ENCODE measurements around the gene ZNF275. TPM values are rescaled to one million over a fixed set of nuclear protein-coding genes. Genes with fewer than 3 reads are reported as not detected.
"Not testable (repeated sequence)": the region's sequence is repeated elsewhere in the genome, so short reads cannot be mapped to it uniquely, and the experiment has no call there.

The ZNF275 gene
- total and polyA plus RNA-seq, 2 donors (not counting 1 experiment from before 2014, with no cell fraction given): 8.8 to 17.6 TPM

DNA sequence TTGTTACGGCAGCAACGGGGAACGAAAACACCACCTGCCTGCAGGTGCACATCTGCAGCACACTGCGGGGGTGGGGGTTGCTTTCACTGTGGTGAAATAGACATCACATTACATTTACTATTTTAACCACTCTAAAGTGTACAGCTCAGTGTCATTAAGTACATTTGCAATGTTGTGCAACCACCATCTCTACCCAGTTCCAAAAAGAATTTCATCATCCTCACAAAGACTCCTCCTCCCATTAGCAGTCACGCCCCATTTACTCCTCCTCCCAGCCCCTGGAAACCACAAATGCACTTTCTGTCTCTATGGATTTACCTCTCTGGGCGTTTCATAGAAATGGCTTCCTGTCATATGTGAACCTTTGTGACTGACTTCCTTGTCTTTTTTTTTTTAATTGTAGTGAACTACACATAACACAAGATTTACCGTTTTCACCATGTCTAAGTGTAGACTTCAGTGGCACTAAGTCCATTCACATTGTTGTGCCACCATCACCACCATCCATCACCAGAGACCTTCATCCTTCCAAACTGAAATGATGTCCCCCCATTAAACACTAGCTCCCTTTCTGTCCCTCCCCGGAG, 40.4 kb upstream of the ZNF275 start:
- H3K9me3 ChIP-seq (ENCODE audit: control extremely low read depth in 1 of 3, control insufficient read depth in 2 of 3, insufficient read depth in 1 of 3, low read length in 2 of 3); H3K4me3 ChIP-seq (ENCODE audit: control extremely low read depth in 1 of 5, extremely low read depth in 1 of 5, insufficient read depth in 1 of 5, low read depth in 2 of 5, low read length in 4 of 5); H3K79me2 ChIP-seq (ENCODE audit: control insufficient read depth, insufficient read depth, low read length); H3K9ac ChIP-seq (ENCODE audit: low read length); POLR2A ChIA-PET; H3K4me2 ChIP-seq (replicated peaks; ENCODE audit: low read depth, low read length, poor library complexity, severe bottlenecking); H3K36me3 ChIP-seq (replicated peaks in 1 of 2; ENCODE audit: control extremely low read depth in 1 of 2, control insufficient read depth in 1 of 2, extremely low read depth in 1 of 2, insufficient read depth in 2 of 2, low read length in 1 of 2); intact Hi-C loops (cut with micrococcal nuclease); H3K4me3 Mint-ChIP-seq; H3K27me3 ChIP-seq (replicated peaks in 1 of 4; ENCODE audit: control extremely low read depth in 1 of 4, control insufficient read depth in 3 of 4, insufficient read depth in 4 of 4, low read length in 3 of 4); H3K27ac Mint-ChIP-seq; ATAC-seq (ENCODE audit: low read depth); H2AFZ ChIP-seq (ENCODE audit: insufficient read depth, low read depth, low read length, poor library complexity, severe bottlenecking); H3K27ac ChIP-seq (ENCODE audit: low read length in 2 of 2); DNase-seq; H3K9me3 Mint-ChIP-seq (ENCODE audit: insufficient read depth); H4K20me1 ChIP-seq (ENCODE audit: control insufficient read depth, insufficient read depth, low read length, poor library complexity, severe bottlenecking); CTCF ChIA-PET; H3K4me1 ChIP-seq (ENCODE audit: control insufficient read depth in 2 of 2, insufficient read depth in 2 of 2, low read length in 2 of 2); H3K4me1 Mint-ChIP-seq: not testable (repeated sequence)
- peaks cover 12% of the 10 kb centered on the region for H3K27me3 Mint-ChIP-seq
- WGBS (ENCODE audit: insufficient coverage): no CpG with 5 or more reads among the region's 8 CpGs

GRCh38 chrX:153297376-153297775, 36.6 kb upstream of the ZNF275 start:
- H3K27me3 Mint-ChIP-seq: peaks cover 21% of the 10 kb centered on the region
- Histone ChIP-seq H3K9me3 (ENCODE audit: control extremely low read depth in 1 of 3, control insufficient read depth in 2 of 3, insufficient read depth in 1 of 3, low read length in 2 of 3) (no peaks in the 10 kb centered on the region), H3K4me1 (ENCODE audit: control insufficient read depth in 2 of 2, insufficient read depth in 2 of 2, low read length in 2 of 2) (no peaks in the 10 kb centered on the region), H4K20me1 (ENCODE audit: control insufficient read depth, insufficient read depth, low read length, poor library complexity, severe bottlenecking) (no peaks in the 10 kb centered on the region), H3K4me2 (replicated peaks; ENCODE audit: low read depth, low read length, poor library complexity, severe bottlenecking) (no peak overlapping the region), H3K9ac (ENCODE audit: low read length) (no peak overlapping the region), H3K27me3 (replicated peaks in 1 of 4; ENCODE audit: control extremely low read depth in 1 of 4, control insufficient read depth in 3 of 4, insufficient read depth in 4 of 4, low read length in 3 of 4) (peaks cover 0 to 3% (median 1%) of the 10 kb centered on the region in 4 experiments), H3K79me2 (ENCODE audit: control insufficient read depth, insufficient read depth, low read length) (no peaks in the 10 kb centered on the region), H3K27ac (ENCODE audit: low read length in 2 of 2) (no peak overlapping the region), H3K4me3 (ENCODE audit: control extremely low read depth in 1 of 5, extremely low read depth in 1 of 5, insufficient read depth in 1 of 5, low read depth in 2 of 5, low read length in 4 of 5) (no peak overlapping the region), H3K36me3 (replicated peaks in 1 of 2; ENCODE audit: control extremely low read depth in 1 of 2, control insufficient read depth in 1 of 2, extremely low read depth in 1 of 2, insufficient read depth in 2 of 2, low read length in 1 of 2) (no peaks in the 10 kb centered on the region), H2AFZ (ENCODE audit: insufficient read depth, low read depth, low read length, poor library complexity, severe bottlenecking) (no peak overlapping the region)
- no peak overlapping the region for H3K27ac Mint-ChIP-seq
- intact Hi-C loops (cut with micrococcal nuclease): no loop called here
- ATAC-seq (ENCODE audit: low read depth) (no peak), DNase-seq (no peak)
- WGBS (ENCODE audit: insufficient coverage): no CpG with 5 or more reads among the region's 1 CpG
- POLR2A ChIA-PET: no interaction called here
- CTCF ChIA-PET: no interaction called here
- TF ChIP-seq EZH2 (IDR thresholded peaks at IDR 0.05; ENCODE audit: borderline replicate concordance, insufficient read depth, low read depth, low read length, poor library complexity, severe bottlenecking) (no peak), CTCF (IDR thresholded peaks at IDR 0.05) (no peak)
- H3K9me3 Mint-ChIP-seq (ENCODE audit: insufficient read depth): no peaks in the 10 kb centered on the region
- H3K4me3 Mint-ChIP-seq: no peak overlapping the region
- peaks cover 9% of the 10 kb centered on the region for H3K4me1 Mint-ChIP-seq
